HCT116 (cell line): Measurements from ENCODE around the gene SAMD4B. TPM values are rescaled to one million over a fixed set of nuclear protein-coding genes. Genes with fewer than 3 reads are reported as not detected.

ENCODE experiments used
- ATAC-seq: fragments of 200-7000 bp; cut with Tn5 transposase; 2 replicates; pipeline ENCODE4 v1.9.1; 2020; ENCODE audit warnings: mild to moderate bottlenecking, moderate library complexity
- BruUV-seq: library from RNA; stranded (reverse); fragments of 400-500 nt; replicated peaks from 2 replicates; lab custom pipeline; 2021; lab: Mats Ljungman, UMichigan
- CTCF ChIA-PET: fragments of 300-600 bp; sonication (Branson Sonifier 250); formaldehyde crosslinking; loops from one replicate; lab custom pipeline; 2021; ENCODE audit warnings: antibody characterized with exemption; lab: Charles Lee
- POLR2A ChIA-PET: fragments of 300-600, 350-600 bp; sonication (Branson Sonifier 250); formaldehyde crosslinking; loops from one replicate; lab custom pipeline; 2021; ENCODE audit warnings: antibody characterized with exemption; lab: Charles Lee
- RAD21 ChIA-PET, 2 experiments: fragments of 300-600 bp; sonication (Branson Sonifier 250); formaldehyde crosslinking; loops; one replicate each; lab custom pipeline; 2023; ENCODE audit warnings: low total read pairs in 2 of 2; ENCODE audit not compliant: uncharacterized antibody in 2 of 2, unreplicated experiment in 2 of 2, low non-redundant PET in 1 of 2; lab: Charles Lee
- DNase-seq: peaks from one replicate; pipeline ENCODE4 v3.0.0-alpha.2; 2010; ENCODE audit warnings: low read depth, low spot score
- H2AFZ ChIP-seq: fragments of 200-600 bp; shearing (Covaris generic), sonication (generic); 2 replicates; pipeline ENCODE4 v1.6.1; 2017; ENCODE audit warnings: low read depth, mixed run types, mixed read lengths, antibody characterized with exemption, low read length; ENCODE audit not compliant: poor library complexity, severe bottlenecking
- H3K27ac ChIP-seq: 2 replicates; pipeline ENCODE4 v1.5.1; 2012; ENCODE audit warnings: low read depth, low read length
- H3K27me3 ChIP-seq: fragments of 200-600 bp; sonication (generic); 2 replicates; pipeline ENCODE4 v1.6.1; 2016; ENCODE audit warnings: mixed run types, low read length, mixed read lengths; ENCODE audit not compliant: insufficient read depth
- H3K36me3 ChIP-seq, 2 experiments: fragments of 200-500 bp in 1 of 2; fragments of 200-600 bp in 1 of 2; sonication (Bioruptor generic) in 1 of 2; sonication (generic) in 1 of 2; 2 replicates each; pipeline versions ENCODE4 v1.5.1 to v1.6.1; 2014 to 2016; ENCODE audit warnings: low read length in 2 of 2, inconsistent platforms in 1 of 2, mixed read lengths in 1 of 2, mixed run types in 1 of 2; ENCODE audit not compliant: insufficient read depth in 2 of 2, control insufficient read depth in 1 of 2
- H3K4me1 ChIP-seq, 2 experiments: fragments of 200-600 bp in 1 of 2; sonication (generic) in 1 of 2; 2 replicates each; pipeline versions ENCODE4 v1.5.1 to v1.6.1; 2012 to 2017; ENCODE audit warnings: low read length in 2 of 2, inconsistent platforms in 1 of 2, mild to moderate bottlenecking in 1 of 2, mixed read lengths in 1 of 2, mixed run types in 1 of 2, moderate library complexity in 1 of 2; ENCODE audit not compliant: insufficient read depth in 2 of 2, control insufficient read depth in 1 of 2
- H3K4me2 ChIP-seq: fragments of 200-600 bp; sonication (generic); 2 replicates; pipeline ENCODE4 v1.6.1; 2017; ENCODE audit warnings: mixed run types, low read length, mixed read lengths
- H3K4me3 ChIP-seq, 2 experiments: fragments of 200-600 bp in 1 of 2; sonication (generic) in 1 of 2; replicated peaks in 1 of 2; 2 replicates each; pipeline ENCODE4 v1.5.1; 2011 to 2016; ENCODE audit warnings: low read length in 2 of 2, control low read depth in 1 of 2, low read depth in 1 of 2, mild to moderate bottlenecking in 1 of 2, mixed read lengths in 1 of 2, mixed run types in 1 of 2
- H3K79me2 ChIP-seq: fragments of 200-600 bp; sonication (generic); 2 replicates; pipeline ENCODE4 v1.6.1; 2017; ENCODE audit warnings: mild to moderate bottlenecking, mixed run types, low read length, moderate library complexity, mixed read lengths; ENCODE audit not compliant: insufficient read depth
- H3K9ac ChIP-seq: fragments of 200-600 bp; sonication (generic); 2 replicates; pipeline ENCODE4 v1.6.1; 2016; ENCODE audit warnings: low read length, mixed read lengths
- H3K9me2 ChIP-seq: fragments of 200-600 bp; sonication (generic), shearing (Covaris generic); 2 replicates; pipeline ENCODE4 v1.6.1; 2017; ENCODE audit warnings: mixed run types, mild to moderate bottlenecking, moderate library complexity; ENCODE audit not compliant: insufficient read depth
- H3K9me3 ChIP-seq, 2 experiments: fragments of 200-500 bp in 1 of 2; fragments of 200-600 bp in 1 of 2; sonication (Bioruptor generic) in 1 of 2; sonication (generic) in 1 of 2; 2 replicates each; pipeline ENCODE4 v1.6.1; 2014 to 2017; ENCODE audit warnings: low read length in 2 of 2, mixed read lengths in 2 of 2, inconsistent platforms in 1 of 2, low read depth in 1 of 2, mild to moderate bottlenecking in 1 of 2, mixed run types in 1 of 2, moderate library complexity in 1 of 2; ENCODE audit not compliant: control insufficient read depth in 1 of 2, insufficient read depth in 1 of 2
- H4K20me1 ChIP-seq: fragments of 200-600 bp; sonication (generic), shearing (Covaris generic); 2 replicates; pipeline ENCODE4 v1.6.1; 2017; ENCODE audit warnings: mixed run types, mild to moderate bottlenecking, moderate library complexity; ENCODE audit not compliant: insufficient read depth
- ATF3 ChIP-seq: IDR thresholded peaks from 2 replicates; pipeline ENCODE4 v1.6.1; 2012
- CEBPB ChIP-seq: IDR thresholded peaks from 2 replicates; pipeline ENCODE4 v1.6.1; 2012; ENCODE audit warnings: low read depth
- CTCF ChIP-seq, 3 experiments: fragments of 200-600 bp in 1 of 3; sonication (generic) in 1 of 3; IDR thresholded peaks in 2 of 3; conservative IDR thresholded peaks in 1 of 3; 2 replicates each; pipeline ENCODE4 v1.5.1; 2012 to 2017; ENCODE audit warnings: low read depth in 2 of 3, low read length in 2 of 3, antibody characterized with exemption in 1 of 3, borderline replicate concordance in 1 of 3, control low read depth in 1 of 3, mild to moderate bottlenecking in 1 of 3, mixed read lengths in 1 of 3, mixed run types in 1 of 3, moderate library complexity in 1 of 3; ENCODE audit not compliant: insufficient read depth in 1 of 3
- ELF1 ChIP-seq: IDR thresholded peaks from 2 replicates; pipeline ENCODE4 v1.6.1; 2012; ENCODE audit warnings: low read depth, borderline replicate concordance
- EZH2phosphoT487 ChIP-seq: fragments of 200-600 bp; IDR thresholded peaks from 2 replicates; pipeline ENCODE4 v1.6.1; 2018; ENCODE audit warnings: antibody characterized with exemption, borderline replicate concordance
- FOSL1 ChIP-seq: IDR thresholded peaks from 2 replicates; pipeline ENCODE4 v1.6.1; 2012; ENCODE audit warnings: low read depth
- JUND ChIP-seq: IDR thresholded peaks from 2 replicates; pipeline ENCODE4 v1.6.1; 2012
- POLR2A ChIP-seq: IDR thresholded peaks from 2 replicates; pipeline ENCODE4 v1.7.0; 2011; ENCODE audit warnings: borderline replicate concordance; ENCODE audit not compliant: insufficient read depth, insufficient read length; ENCODE audit errors: extremely low read depth
- SIN3A ChIP-seq: IDR thresholded peaks from 2 replicates; pipeline ENCODE4 v1.6.1; 2012; ENCODE audit warnings: low read depth
- YY1 ChIP-seq: IDR thresholded peaks from 2 replicates; pipeline ENCODE4 v1.6.1; 2011; ENCODE audit warnings: low read length, low read depth, moderate library complexity, mild to moderate bottlenecking; ENCODE audit not compliant: insufficient replicate concordance; ENCODE audit errors: extremely low read depth
- intact Hi-C: fragments of 100-400 bp; cut with micrococcal nuclease; formaldehyde crosslinking; loops from 2 replicates; pipeline ENCODE4 v1.10.0; 2022
- total RNA-seq: library from RNA; stranded (reverse); gene quantifications from one replicate; pipeline ENCODE4 v1.2.1, GENCODE V29; 2021; ENCODE audit not compliant: unreplicated experiment

The SAMD4B gene
- total RNA-seq, 1 experiment from 2014 or later = 127 TPM

- TF ChIP-seq SIN3A = no peak
- TF ChIP-seq ATF3 = no peak
- TF ChIP-seq YY1 = no peak
- TF ChIP-seq EZH2phosphoT487 = no peak
- TF ChIP-seq CEBPB = no peak
- no peak for TF ChIP-seq JUND
- TF ChIP-seq POLR2A = no peak
- TF ChIP-seq FOSL1 = no peak
- TF ChIP-seq, all 23 proteins: peak for 0
Observed at GRCh38 chr19:39342647-39343305, 555 bp downstream of the SAMD4B start (continued).

- H3K4me3 ChIP-seq = no peak overlapping the region
- no peak overlapping the region for H2AFZ ChIP-seq
- no peaks in the 10 kb centered on the region for H3K27me3 ChIP-seq
- CTCF ChIA-PET = no interaction called here
- peaks cover 4 to 12% of the 10 kb centered on the region in 2 experiments; a peak in 3 of 4 replicates for H3K4me1 ChIP-seq
- H3K36me3 ChIP-seq = peaks cover 8 to 29% of the 10 kb centered on the region in 2 experiments
- H3K9me2 ChIP-seq = no peaks in the 10 kb centered on the region
- BruUV-seq = no TSS peak
- H3K4me2 ChIP-seq = no peak overlapping the region
- no peak for ATAC-seq
- POLR2A ChIA-PET = no interaction called here
- intact Hi-C loops = no loop called here
- H3K9me3 ChIP-seq = no peaks in the 10 kb centered on the region
- RAD21 ChIA-PET = no interaction called here
- H4K20me1 ChIP-seq = peaks cover 4% of the 10 kb centered on the region; the same call in 1 of the 2 replicates
- H3K79me2 ChIP-seq = peaks cover 83% of the 10 kb centered on the region
- TF ChIP-seq CTCF (IDR thresholded peaks at IDR 0.05 in 2 of 3, conservative IDR thresholded peaks at IDR 0.05 in 1 of 3; ENCODE audit: borderline replicate concordance in 1 of 3, insufficient read depth in 1 of 3, low read depth in 2 of 3, low read length in 2 of 3) (0 out of 6 replicates have a peak, but pooled peaks of 1 of the 3 experiments have one; percentile 10), ELF1 (no peak)
- H3K27ac ChIP-seq = no peak overlapping the region
- H3K9ac ChIP-seq = no peak overlapping the region
- DNase-seq = no peak
Observed at GRCh38 chr19:39345956-39346355, 3.7 kb downstream of the SAMD4B start.
